ENCODE results near the gene LRMDA. TPM values are rescaled to one million over a fixed set of nuclear protein-coding genes. Genes with fewer than 3 reads are reported as not detected.

The LRMDA gene
- total RNA-seq, 1 donor from 2014 or later = 19.4 TPM

DNA sequence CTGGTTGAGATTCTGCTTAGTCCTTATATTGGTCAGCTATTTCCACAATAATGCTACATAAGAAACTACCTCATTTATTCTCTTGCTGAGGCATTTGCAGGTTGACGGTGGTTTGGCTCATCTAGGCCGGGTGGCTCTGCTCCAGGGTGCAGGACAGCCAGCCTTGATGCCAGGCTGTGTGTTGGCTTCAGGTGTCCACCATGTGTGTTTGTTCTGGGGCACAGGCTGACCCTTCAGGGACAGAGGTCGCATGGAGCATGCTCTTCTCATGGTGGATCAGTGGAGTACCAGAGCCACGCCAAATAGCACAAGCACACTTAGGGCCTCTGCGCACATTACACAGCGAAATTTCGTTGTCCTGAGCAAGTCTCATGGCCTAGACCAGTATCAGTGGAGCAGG lies 249.9 kb downstream of the LRMDA start:
- H3K9me3 Mint-ChIP-seq (ENCODE audit: unreplicated experiment) = no peaks in the 10 kb centered on the region
- H3K27me3 Mint-ChIP-seq (ENCODE audit: unreplicated experiment) = no peaks in the 10 kb centered on the region
- H3K4me3 Mint-ChIP-seq (ENCODE audit: unreplicated experiment) = no peak overlapping the region
- H3K4me1 Mint-ChIP-seq (ENCODE audit: unreplicated experiment) = peaks cover 4% of the 10 kb centered on the region
- no peak for DNase-seq (ENCODE audit: low spot score)
- no peak overlapping the region for H3K27ac Mint-ChIP-seq (ENCODE audit: unreplicated experiment)
- no peaks in the 10 kb centered on the region for H3K36me3 Mint-ChIP-seq (ENCODE audit: low read depth, unreplicated experiment)
- TF ChIP-seq, protein P1, sequence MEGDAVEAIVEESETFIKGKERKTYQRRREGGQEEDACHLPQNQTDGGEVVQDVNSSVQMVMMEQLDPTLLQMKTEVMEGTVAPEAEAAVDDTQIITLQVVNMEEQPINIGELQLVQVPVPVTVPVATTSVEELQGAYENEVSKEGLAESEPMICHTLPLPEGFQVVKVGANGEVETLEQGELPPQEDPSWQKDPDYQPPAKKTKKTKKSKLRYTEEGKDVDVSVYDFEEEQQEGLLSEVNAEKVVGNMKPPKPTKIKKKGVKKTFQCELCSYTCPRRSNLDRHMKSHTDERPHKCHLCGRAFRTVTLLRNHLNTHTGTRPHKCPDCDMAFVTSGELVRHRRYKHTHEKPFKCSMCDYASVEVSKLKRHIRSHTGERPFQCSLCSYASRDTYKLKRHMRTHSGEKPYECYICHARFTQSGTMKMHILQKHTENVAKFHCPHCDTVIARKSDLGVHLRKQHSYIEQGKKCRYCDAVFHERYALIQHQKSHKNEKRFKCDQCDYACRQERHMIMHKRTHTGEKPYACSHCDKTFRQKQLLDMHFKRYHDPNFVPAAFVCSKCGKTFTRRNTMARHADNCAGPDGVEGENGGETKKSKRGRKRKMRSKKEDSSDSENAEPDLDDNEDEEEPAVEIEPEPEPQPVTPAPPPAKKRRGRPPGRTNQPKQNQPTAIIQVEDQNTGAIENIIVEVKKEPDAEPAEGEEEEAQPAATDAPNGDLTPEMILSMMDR (IDR thresholded peaks at IDR 0.05; ENCODE audit: unreplicated experiment) = no peak

DNA sequence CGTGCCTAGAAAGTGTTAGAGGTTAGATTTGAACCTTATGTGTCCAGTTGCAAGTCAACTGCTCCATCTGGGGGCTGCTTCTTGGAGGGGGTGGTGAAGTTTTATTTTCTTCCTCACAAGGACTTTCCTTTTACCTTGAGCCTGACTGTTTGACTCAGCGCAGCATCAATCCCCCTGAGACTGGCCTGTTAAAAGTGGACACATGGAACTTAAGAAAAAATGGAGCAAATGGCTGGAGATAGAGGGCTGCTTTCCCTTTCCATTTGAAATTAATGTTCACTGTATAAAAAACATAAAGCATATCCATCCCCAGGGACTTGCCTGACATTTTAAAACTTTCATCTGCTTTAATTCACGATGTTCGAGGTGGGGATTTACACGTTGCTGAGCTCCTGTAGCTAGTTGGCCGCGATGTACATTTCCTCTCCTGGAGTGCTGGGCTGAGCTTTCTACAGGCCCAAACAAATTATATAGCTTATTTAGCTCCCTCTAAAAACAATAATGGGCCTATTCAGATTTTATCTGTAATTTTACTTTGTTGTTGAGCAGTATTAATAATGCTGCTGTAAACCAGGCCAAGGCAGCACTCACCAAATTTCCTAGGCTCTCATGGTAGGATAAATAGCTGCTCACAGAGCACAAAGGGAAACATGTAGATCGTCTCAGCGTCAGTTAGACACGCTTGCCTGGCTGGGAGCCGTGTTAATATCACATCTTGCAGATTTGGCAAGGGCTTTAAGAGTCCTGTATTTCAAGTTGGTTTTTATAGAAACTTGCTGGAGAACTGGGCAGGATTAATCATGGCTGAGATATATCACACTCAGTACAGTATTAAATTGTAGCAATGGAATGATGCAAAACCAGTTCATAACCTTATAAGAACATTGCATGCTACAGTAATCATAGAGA lies 251.5 kb downstream of the LRMDA start:
- Mint-ChIP-seq H3K9me3 (ENCODE audit: unreplicated experiment) (no peaks in the 10 kb centered on the region), H3K27ac (ENCODE audit: unreplicated experiment) (no peak overlapping the region)

DNA sequence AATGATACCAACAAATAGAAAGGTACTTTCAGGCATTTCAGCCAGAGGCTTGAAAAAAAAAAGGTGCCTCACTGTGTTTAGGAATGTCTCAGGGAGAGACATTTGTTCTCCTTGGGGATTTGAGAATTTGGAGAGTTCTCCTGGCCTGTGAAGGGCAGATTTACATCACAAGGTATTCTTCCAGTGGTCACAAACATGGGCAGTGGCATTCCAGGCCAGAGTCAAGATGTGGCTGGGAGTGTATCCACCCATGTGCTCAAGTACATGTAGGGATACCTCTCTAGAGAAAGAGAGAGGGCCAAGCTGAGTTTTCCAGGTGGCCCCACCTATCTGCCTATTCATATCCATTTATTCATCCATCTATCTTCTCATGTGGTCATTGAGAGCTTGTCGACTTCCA lies 253.8 kb downstream of the LRMDA start:
- Mint-ChIP-seq H3K27me3 (ENCODE audit: unreplicated experiment) (no peaks in the 10 kb centered on the region), H3K36me3 (ENCODE audit: low read depth, unreplicated experiment) (no peaks in the 10 kb centered on the region), H3K27ac (ENCODE audit: unreplicated experiment) (no peak overlapping the region), H3K4me1 (ENCODE audit: unreplicated experiment) (no peaks in the 10 kb centered on the region), H3K9me3 (ENCODE audit: unreplicated experiment) (no peaks in the 10 kb centered on the region), H3K4me3 (ENCODE audit: unreplicated experiment) (no peak overlapping the region)
- DNase-seq (ENCODE audit: low spot score) = no peak
- TF ChIP-seq, protein P1 (IDR thresholded peaks at IDR 0.05; ENCODE audit: unreplicated experiment) = no peak

More for the DNA sequence above, 251.5 kb downstream of the LRMDA start:
- H3K36me3 Mint-ChIP-seq (ENCODE audit: low read depth, unreplicated experiment) = no peaks in the 10 kb centered on the region
- TF ChIP-seq, protein P1 (IDR thresholded peaks at IDR 0.05; ENCODE audit: unreplicated experiment) = no peak
- H3K4me1 Mint-ChIP-seq (ENCODE audit: unreplicated experiment) = no peaks in the 10 kb centered on the region
- H3K27me3 Mint-ChIP-seq (ENCODE audit: unreplicated experiment) = no peaks in the 10 kb centered on the region
- DNase-seq (ENCODE audit: low spot score) = no peak
- no peak overlapping the region for H3K4me3 Mint-ChIP-seq (ENCODE audit: unreplicated experiment)

DNA sequence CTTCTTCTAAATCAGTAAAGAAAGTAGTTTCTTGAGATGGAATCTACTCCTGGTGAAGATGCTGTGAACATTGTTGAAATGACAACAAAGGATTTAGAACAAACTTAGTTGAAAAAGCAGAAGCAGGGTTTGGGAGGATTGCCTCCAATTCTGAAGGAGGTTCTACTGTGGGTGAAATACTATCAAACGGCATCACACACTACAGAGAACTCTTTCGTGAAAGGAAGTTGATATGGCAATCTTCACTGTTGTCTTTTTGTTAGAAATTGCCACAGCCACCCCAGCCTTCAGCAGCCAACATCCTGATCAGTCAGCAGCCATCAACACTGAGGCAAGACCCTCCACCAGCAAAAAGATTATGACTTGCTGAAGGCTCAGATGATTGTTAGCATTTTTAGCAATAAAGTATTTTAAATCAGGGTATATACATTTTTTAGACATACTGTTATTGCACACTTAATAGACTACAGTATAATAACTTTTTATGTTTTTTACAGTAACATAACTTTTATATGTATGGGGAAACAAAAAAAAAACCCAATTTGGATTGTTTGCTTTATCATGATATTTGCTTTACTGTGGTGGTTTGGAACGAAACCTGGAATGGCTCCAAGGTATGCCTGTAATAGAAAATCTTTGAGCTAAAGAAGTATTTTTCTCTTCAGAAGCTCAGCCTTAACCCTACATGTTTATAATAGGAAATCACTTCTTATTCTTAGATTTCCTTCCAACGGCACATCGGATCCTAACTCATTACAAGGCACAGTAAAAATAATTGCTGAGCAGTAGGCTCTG lies 257.3 kb downstream of the LRMDA start:
- H3K36me3 Mint-ChIP-seq (ENCODE audit: low read depth, unreplicated experiment) = no peaks in the 10 kb centered on the region
- no peak for DNase-seq (ENCODE audit: low spot score)

More for the DNA sequence above, 257.3 kb downstream of the LRMDA start:
- H3K27ac Mint-ChIP-seq (ENCODE audit: unreplicated experiment) = no peak overlapping the region
- no peak overlapping the region for H3K4me3 Mint-ChIP-seq (ENCODE audit: unreplicated experiment)
- H3K27me3 Mint-ChIP-seq (ENCODE audit: unreplicated experiment) = no peaks in the 10 kb centered on the region
- H3K9me3 Mint-ChIP-seq (ENCODE audit: unreplicated experiment) = no peaks in the 10 kb centered on the region
- H3K4me1 Mint-ChIP-seq (ENCODE audit: unreplicated experiment) = no peaks in the 10 kb centered on the region
- TF ChIP-seq, protein P1 (IDR thresholded peaks at IDR 0.05; ENCODE audit: unreplicated experiment) = no peak
